ENCODE results near the gene ARMC10. TPM values are rescaled to one million over a fixed set of nuclear protein-coding genes. Genes with fewer than 3 reads are reported as not detected.
"Not testable (repeated sequence)": the region's sequence is repeated elsewhere in the genome, so short reads cannot be mapped to it uniquely, and the experiment has no call there.

ARMC10 gene
- total RNA-seq, 1 donor from 2014 or later, result 56.7 TPM

DNA sequence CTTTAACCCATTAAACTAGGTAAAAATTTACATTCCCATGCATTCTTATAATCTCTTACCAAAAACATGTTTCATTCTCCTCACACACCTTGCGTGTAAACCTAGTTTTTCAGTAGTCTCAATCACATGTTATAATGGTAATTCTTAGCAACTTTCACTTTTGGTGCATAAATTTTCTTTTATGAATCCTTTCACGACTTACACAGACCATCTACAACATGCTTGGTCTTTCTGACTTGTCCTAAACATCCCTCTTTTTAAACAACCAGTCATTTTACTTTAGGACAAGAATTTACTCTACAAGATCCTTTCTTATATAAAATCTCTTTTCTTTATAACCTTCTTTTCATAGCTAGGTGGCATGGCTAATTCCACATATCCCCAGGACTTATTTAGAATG, 26.1 kb upstream of the ARMC10 start:
- DNase-seq (ENCODE audit: low read depth), result no peak
- no peak overlapping the region for H3K4me3 ChIP-seq (ENCODE audit: low read depth, low read length)
- TF ChIP-seq, protein P1, sequence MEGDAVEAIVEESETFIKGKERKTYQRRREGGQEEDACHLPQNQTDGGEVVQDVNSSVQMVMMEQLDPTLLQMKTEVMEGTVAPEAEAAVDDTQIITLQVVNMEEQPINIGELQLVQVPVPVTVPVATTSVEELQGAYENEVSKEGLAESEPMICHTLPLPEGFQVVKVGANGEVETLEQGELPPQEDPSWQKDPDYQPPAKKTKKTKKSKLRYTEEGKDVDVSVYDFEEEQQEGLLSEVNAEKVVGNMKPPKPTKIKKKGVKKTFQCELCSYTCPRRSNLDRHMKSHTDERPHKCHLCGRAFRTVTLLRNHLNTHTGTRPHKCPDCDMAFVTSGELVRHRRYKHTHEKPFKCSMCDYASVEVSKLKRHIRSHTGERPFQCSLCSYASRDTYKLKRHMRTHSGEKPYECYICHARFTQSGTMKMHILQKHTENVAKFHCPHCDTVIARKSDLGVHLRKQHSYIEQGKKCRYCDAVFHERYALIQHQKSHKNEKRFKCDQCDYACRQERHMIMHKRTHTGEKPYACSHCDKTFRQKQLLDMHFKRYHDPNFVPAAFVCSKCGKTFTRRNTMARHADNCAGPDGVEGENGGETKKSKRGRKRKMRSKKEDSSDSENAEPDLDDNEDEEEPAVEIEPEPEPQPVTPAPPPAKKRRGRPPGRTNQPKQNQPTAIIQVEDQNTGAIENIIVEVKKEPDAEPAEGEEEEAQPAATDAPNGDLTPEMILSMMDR (conservative IDR thresholded peaks at IDR 0.05; ENCODE audit: low read depth, low read length), result no peak

DNA sequence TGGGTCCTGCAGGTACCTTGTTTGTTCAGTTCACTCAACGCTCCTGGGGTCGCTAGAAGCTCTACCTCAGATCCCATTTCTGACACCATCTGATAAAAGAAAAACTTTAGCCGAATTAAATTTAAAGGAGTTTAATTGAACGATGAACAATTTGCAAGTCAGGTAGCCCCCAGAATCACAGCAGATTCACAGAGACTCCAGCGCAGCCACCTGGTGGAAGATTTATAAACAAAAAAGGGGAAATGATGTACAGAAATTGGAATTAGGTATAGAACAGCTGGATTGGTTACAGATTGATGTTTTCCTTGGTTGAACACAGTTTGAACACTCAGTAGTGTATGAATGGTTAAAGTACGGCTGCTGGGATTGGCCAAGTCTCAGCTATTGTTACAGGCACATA, 23.4 kb upstream of the ARMC10 start:
- TF ChIP-seq, protein P1 (conservative IDR thresholded peaks at IDR 0.05; ENCODE audit: low read depth, low read length), result no peak
- no peak overlapping the region for H3K4me3 ChIP-seq (ENCODE audit: low read depth, low read length)
- DNase-seq (ENCODE audit: low read depth), result no peak

DNA sequence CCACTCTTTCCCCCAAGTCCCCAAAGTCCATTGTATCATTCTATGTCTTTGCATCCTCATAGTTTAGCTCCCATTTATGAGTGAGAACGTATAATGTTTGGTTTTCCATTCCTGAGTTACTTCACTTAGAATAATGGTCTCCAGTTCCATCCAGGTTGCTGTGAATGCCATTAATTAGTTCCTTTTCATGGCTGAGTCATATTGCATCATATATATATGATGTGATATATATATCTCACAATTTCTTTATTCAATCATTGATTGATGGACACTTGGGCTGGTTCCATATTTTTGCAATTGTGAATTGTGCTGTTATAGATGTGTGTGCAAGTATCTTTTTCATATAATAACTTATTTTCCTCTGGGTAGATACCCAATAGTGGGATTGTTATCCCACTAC, 18.9 kb upstream of the ARMC10 start:
- not testable (repeated sequence) for DNase-seq (ENCODE audit: low read depth)

DNA sequence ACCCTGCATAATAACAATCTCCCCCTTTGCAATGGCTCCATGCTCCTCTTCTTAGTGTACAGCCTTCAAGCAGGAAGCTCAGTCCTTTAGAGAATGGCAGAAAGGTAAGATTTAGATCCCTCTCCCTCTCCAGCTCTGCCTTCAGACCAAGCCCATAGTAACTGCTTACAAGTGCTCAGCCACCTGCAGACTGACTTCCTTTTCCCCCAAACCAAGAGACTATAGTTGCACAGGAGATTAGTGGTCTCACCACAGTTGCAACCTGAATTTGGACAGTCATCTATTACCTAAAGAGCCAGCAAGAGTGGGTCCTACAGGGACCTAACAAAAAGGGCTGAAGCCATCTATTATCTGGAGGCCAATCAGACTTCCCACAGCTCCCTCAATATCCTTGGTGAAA, 16.8 kb upstream of the ARMC10 start:
- H3K4me3 ChIP-seq (ENCODE audit: low read depth, low read length), result no peak overlapping the region
- TF ChIP-seq, protein P1 (conservative IDR thresholded peaks at IDR 0.05; ENCODE audit: low read depth, low read length), result no peak
- DNase-seq (ENCODE audit: low read depth), result no peak

More for the DNA sequence above, 18.9 kb upstream of the ARMC10 start:
- H3K4me3 ChIP-seq (ENCODE audit: low read depth, low read length), result not testable (repeated sequence)

DNA sequence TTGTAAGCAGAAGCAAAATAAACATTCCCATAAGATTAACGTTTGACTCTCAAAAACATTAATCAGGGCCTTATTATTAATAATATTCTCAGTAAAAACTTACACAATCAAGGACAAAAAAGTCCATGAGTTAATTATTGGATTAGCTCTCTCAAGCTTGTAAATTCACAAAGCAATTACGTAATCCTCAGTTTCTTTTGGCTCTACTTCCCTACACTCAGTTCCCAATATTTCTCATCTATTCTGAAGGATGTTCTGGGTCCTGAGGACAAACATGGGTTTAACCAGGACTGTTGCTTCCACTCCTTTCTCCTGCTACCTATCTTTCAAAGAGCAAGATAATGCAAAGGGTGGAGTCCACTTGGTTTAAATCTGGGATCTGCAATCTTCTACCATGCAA, 15.5 kb upstream of the ARMC10 start:
- no peak overlapping the region for H3K4me3 ChIP-seq (ENCODE audit: low read depth, low read length)
- DNase-seq (ENCODE audit: low read depth), result no peak
- TF ChIP-seq, protein P1 (conservative IDR thresholded peaks at IDR 0.05; ENCODE audit: low read depth, low read length), result no peak

DNA sequence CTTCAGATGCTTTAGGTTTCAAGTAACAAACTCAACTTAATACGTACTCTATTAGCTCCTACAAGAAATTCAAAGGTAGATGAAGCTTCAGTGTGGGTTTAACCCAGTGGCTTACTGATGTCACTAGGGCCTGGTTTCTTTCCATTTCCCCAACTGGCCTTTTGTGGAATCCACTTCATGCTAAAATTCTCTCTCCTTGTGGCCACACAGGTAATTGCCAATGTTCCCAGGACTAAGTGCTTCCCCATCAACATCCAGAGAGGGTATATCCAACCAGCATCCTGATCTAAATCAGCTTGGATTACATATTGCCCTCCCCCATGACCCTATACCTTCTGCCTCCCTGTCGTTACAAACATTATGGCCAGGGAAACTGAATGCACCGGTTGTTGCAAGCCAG, 11.0 kb upstream of the ARMC10 start:
- no peak overlapping the region for H3K4me3 ChIP-seq (ENCODE audit: low read depth, low read length)
- TF ChIP-seq, protein P1 (conservative IDR thresholded peaks at IDR 0.05; ENCODE audit: low read depth, low read length), result peak; percentile 16
- DNase-seq (ENCODE audit: low read depth), result no peak

DNA sequence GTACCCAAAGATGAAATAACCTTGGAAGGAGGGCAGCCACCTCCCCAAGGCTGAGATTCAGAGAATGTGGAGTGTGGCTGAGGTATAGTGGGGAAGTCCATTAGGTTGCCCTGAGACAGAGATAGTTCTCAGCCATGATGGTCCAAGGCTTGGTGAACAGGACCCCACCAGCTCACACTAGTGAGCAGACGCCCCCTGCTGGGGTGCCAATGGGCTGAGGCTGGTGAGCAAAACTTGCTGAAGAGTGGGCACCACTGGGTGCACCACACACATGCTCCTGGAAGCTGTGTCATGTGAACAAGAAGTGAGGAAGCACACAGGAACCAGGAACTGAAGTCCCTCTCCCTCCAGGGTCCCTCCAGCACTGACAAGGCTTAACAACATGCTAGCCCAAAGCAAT, 9.3 kb upstream of the ARMC10 start:
- TF ChIP-seq, protein P1 (conservative IDR thresholded peaks at IDR 0.05; ENCODE audit: low read depth, low read length), result peak; percentile 72
- H3K4me3 ChIP-seq (ENCODE audit: low read depth, low read length), result no peak overlapping the region
- no peak for DNase-seq (ENCODE audit: low read depth)
